ENCODE results near the gene NKAIN1. TPM values are rescaled to one million over a fixed set of nuclear protein-coding genes. Genes with fewer than 3 reads are reported as not detected.

NKAIN1 gene
- total and polyA plus RNA-seq, 2 donors (not counting 3 experiments of a cell fraction or from before 2014, with no cell fraction given) = 0.29 to 0.40 TPM

GRCh38 chr1:31249854-31250253, 10.2 kb upstream of the NKAIN1 start:
- intact Hi-C loops (cut with micrococcal nuclease) = no loop called here
- H3K9me3 ChIP-seq (replicated peaks; ENCODE audit: control insufficient read depth, insufficient read depth, low read length) = no peaks in the 10 kb centered on the region
- ChIA-PET POLR2A (interaction anchor here (0.5 kb wide), 1 partner anchor 47 kb away, joined by 4 read pairs; no protein-coding TSS in a partner anchor), CTCF (no interaction called here)
- no peaks in the 10 kb centered on the region for H3K27me3 ChIP-seq (ENCODE audit: control insufficient read depth in 2 of 2, insufficient read depth in 2 of 2, low read length in 2 of 2)
- H4K20me1 ChIP-seq (replicated peaks; ENCODE audit: control insufficient read depth, extremely low read depth, insufficient read depth, low read length) = no peaks in the 10 kb centered on the region
- no peaks in the 10 kb centered on the region for H3K9me1 ChIP-seq (replicated peaks; ENCODE audit: control insufficient read depth, extremely low read depth, insufficient read depth, low read length)
- H3K4me3 ChIP-seq (replicated peaks in 1 of 3; ENCODE audit: insufficient read depth in 1 of 3, low read depth in 1 of 3, low read length in 3 of 3) = no peak overlapping the region
- H3K9ac ChIP-seq (replicated peaks; ENCODE audit: extremely low read depth, insufficient read depth, low read length) = no peak overlapping the region
- no peak overlapping the region for H3K4me2 ChIP-seq (ENCODE audit: insufficient read depth, low read length)
- FAIRE-seq (no peak), DNase-seq (ENCODE audit: low read depth, low spot score) (no peak)
- dilution Hi-C loops (cut with MboI; ENCODE audit: extremely low pct_ligation_motif_present, low sequenced_read_pairs) = no loop called here
- H3K4me1 ChIP-seq (ENCODE audit: control insufficient read depth, extremely low read depth, insufficient read depth, low read length) = no peaks in the 10 kb centered on the region
- no peak for TF ChIP-seq POLR2A (IDR thresholded peaks at IDR 0.05; ENCODE audit: low read depth, low read length)
- TF ChIP-seq MAX (IDR thresholded peaks at IDR 0.05; ENCODE audit: insufficient read depth, insufficient read length) = no peak
- no peak for TF ChIP-seq JUN (IDR thresholded peaks at IDR 0.05; ENCODE audit: borderline replicate concordance, insufficient read depth, insufficient read length, low read depth)
- no peak for TF ChIP-seq CTCF (IDR thresholded peaks at IDR 0.05; ENCODE audit: extremely low read depth in 1 of 2, insufficient read depth in 1 of 2, low read depth in 1 of 2, low read length in 2 of 2)
- TF ChIP-seq POLR2AphosphoS5 (IDR thresholded peaks at IDR 0.05; ENCODE audit: insufficient read depth, low read depth, low read length) = no peak
- no peak for TF ChIP-seq EZH2 (IDR thresholded peaks at IDR 0.05; ENCODE audit: borderline replicate concordance, low read depth, low read length, severe bottlenecking)
- TF ChIP-seq MYC (IDR thresholded peaks at IDR 0.05; ENCODE audit: low read depth, low read length) = no peak
- no peak for TF ChIP-seq FOS (IDR thresholded peaks at IDR 0.05; ENCODE audit: borderline replicate concordance, insufficient read depth, low read length)
- no peak for TF ChIP-seq GATA2 (IDR thresholded peaks at IDR 0.05; ENCODE audit: insufficient read depth, insufficient read length, low read depth, low read length)
- no peak overlapping the region for H2AFZ ChIP-seq (ENCODE audit: low read depth, low read length)
- H3K27ac ChIP-seq (ENCODE audit: insufficient read depth, low read depth, low read length) = no peak overlapping the region
- no TSS peak for BruUV-seq (replicated peaks)
- no peaks in the 10 kb centered on the region for H3K36me3 ChIP-seq (ENCODE audit: control insufficient read depth in 2 of 2, extremely low read depth in 1 of 2, insufficient read depth in 2 of 2, low read length in 2 of 2)
- H3K79me2 ChIP-seq (ENCODE audit: control insufficient read depth, insufficient read depth, low read length) = no peaks in the 10 kb centered on the region
